GM10248 (cell line): ENCODE measurements around the gene TCAF1.
"Not testable (repeated sequence)": the region's sequence is repeated elsewhere in the genome, so short reads cannot be mapped to it uniquely, and the experiment has no call there.

Source experiments
- CTCF ChIA-PET: fragments of 300-600 bp; sonication (Branson Sonifier 250); formaldehyde crosslinking; extraction: SDS; loops from one replicate; lab custom pipeline; 2021; ENCODE audit warnings: antibody characterized with exemption; lab: Yijun Ruan, JAX
- POLR2A ChIA-PET: fragments of 350-650 bp; sonication (Branson Sonifier 250); formaldehyde crosslinking; extraction: SDS; loops from one replicate; lab custom pipeline; 2020; ENCODE audit warnings: antibody characterized with exemption; lab: Yijun Ruan, JAX
- DNase-seq: peaks from one replicate; pipeline ENCODE4 v3.0.0; 2012; ENCODE audit errors: extremely low spot score
- TF ChIP-seq, protein P1 (sequence below): IDR thresholded peaks from 2 replicates; pipeline ENCODE4 v1.5.1; 2012; ENCODE audit warnings: mild to moderate bottlenecking, low read depth; ENCODE audit errors: extremely low read depth, missing control alignments, control extremely low read depth

TCAF1 gene

DNA sequence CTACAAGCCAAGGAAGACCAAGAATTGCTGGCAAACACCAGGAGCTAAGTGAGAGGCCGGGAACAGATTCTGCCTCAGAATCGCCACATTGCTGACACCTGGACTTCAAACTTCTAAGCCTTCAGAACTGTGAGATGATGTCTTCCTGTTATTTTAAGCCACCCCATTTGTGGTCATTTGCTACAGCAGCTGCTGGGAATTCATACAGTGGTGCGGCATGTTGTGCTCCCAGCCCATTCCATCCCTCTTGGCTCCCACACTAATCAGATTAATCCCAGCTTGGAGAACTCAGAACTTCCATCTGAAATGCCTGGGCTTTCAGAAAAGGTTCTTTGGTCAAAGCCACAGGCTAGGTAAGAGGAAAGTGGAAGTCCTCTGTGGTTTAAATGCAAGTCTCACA, 24.9 kb downstream of the TCAF1 start:
- CTCF ChIA-PET, result interaction anchor here (1.2 kb wide), 1 partner anchor 15 kb away, joined by 3 read pairs; no protein-coding TSS in a partner anchor

DNA sequence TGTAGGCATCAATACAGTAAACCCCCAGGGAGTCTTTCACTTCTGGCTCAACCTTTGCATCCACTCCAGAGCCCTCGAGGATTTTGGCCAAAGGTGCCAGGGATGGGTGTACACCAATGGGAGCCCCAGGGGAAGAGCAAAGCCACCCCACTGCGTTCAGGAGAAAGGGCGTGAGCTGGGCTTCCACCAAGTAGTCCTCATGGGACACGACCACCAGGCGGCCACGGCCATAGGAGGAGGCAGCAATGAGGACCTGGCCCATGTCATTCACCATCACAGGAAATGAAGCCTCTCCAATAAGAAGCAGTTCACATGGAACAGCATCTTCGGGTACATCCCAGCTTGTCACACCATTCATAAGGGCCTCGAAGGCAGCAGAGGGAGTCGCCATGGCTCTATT, 25.8 kb downstream of the TCAF1 start:
- TF ChIP-seq, protein P1, sequence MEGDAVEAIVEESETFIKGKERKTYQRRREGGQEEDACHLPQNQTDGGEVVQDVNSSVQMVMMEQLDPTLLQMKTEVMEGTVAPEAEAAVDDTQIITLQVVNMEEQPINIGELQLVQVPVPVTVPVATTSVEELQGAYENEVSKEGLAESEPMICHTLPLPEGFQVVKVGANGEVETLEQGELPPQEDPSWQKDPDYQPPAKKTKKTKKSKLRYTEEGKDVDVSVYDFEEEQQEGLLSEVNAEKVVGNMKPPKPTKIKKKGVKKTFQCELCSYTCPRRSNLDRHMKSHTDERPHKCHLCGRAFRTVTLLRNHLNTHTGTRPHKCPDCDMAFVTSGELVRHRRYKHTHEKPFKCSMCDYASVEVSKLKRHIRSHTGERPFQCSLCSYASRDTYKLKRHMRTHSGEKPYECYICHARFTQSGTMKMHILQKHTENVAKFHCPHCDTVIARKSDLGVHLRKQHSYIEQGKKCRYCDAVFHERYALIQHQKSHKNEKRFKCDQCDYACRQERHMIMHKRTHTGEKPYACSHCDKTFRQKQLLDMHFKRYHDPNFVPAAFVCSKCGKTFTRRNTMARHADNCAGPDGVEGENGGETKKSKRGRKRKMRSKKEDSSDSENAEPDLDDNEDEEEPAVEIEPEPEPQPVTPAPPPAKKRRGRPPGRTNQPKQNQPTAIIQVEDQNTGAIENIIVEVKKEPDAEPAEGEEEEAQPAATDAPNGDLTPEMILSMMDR, result no peak
- ChIA-PET POLR2A (no interaction called here), CTCF (interaction anchor here (0.8 to 1.2 kb wide), 2 partner anchors 15 to 26 kb away, joined by 3 read pairs; partner anchors contain the start of gene TCAF1)
- no peak for DNase-seq

More for the DNA sequence above, 24.9 kb downstream of the TCAF1 start:
- TF ChIP-seq, protein P1, result no peak
- no peak for DNase-seq
- POLR2A ChIA-PET, result no interaction called here

DNA sequence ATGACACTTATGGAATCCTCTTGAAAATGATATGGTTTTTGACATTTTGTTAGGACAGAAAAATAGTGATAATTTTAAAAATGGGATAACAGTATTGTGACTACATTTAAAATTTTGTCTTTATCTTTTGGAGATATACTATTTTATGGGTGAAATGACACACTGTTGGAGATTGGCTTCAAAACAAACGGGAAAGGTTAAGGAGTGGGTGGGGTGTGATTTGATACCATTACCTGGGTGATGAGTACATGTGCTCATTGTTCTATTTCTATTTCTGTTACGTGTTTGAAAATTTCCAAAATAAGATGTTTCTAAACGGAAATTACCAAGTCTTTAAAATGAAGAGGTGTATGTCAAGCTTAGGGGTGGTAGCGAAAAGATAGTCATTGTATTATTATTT, 28.7 kb downstream of the TCAF1 start:
- CTCF ChIA-PET, DNase-seq, POLR2A ChIA-PET: not testable (repeated sequence)

DNA sequence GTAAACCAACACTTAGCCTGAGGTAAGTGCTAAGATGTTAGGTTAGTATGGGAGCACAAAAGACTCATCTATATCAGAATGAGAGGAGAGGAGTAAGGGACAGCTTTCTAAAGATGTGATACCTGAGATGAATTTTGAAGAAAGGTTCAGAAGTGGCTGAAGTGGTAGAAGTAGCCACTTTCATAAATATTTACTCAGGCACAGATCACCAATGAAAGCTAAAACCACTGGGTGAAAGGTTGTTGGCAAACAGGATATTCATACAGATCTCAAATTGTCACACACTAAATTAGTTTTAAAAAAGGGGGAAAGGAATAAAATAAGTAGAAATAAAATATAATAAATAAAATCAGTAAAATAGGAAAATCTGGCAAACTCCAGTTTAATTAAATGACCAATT, 30.4 kb downstream of the TCAF1 start:
- DNase-seq, CTCF ChIA-PET, POLR2A ChIA-PET: not testable (repeated sequence)

DNA sequence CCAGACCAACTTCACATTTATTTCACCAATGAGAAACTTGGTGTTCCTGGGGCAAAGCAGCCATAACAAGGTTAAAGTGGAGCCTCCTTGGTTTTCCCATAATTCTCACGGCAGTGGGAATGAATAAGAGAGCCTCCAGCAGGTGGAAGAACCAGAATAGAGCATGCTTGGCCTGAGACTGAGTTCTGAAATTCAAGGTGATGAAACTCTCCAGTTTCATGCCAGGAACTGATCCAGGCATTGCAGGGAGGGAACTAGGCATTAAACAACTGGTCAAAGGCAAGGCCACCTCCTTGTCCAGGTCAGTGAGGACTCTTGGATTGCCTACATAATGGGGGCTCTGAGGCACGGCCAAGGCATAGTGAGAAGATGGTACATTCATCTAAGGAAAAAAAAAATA, 44.0 kb downstream of the TCAF1 start:
- DNase-seq, POLR2A ChIA-PET, CTCF ChIA-PET: not testable (repeated sequence)

DNA sequence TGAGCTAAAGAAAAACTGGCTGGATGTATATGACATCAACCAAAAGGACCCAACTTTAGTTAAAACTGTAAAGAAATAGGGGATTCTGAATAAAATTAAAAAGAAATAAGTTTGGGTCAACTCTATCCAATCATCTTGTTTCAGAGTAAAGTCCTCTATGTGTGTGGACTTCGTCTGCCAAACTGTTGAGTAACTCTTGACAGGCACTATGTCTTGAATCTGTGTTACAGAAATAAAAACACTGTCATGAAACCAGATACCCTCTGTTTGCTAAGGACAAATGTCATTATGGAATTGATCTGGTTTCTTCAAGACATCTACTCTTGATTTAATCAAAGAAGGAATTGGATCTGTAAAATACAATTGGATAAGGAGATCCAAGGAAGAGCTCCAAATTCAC, 46.5 kb downstream of the TCAF1 start:
- DNase-seq, CTCF ChIA-PET, POLR2A ChIA-PET: not testable (repeated sequence)

DNA sequence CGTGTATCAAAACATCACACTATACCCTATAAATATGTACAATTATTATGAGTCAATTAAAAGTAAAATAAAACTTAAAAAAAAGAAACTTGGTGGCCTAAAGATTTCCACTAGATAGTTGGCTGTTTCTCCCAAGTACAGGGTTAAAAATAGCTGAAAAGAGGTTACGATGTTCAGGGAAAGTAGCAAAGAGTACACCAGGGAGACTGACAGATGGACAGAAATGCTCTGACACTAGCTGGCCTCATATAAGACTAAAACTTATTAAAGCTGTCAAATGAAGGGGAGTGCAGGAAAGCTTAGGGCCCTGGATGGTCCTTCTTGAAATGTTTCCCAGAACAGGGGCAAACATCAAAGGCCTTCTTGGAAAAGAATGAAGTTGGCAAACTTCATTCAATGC, 51.3 kb downstream of the TCAF1 start:
- ChIA-PET CTCF (interaction anchor here (1.4 kb wide), 1 partner anchor 51 kb away, joined by 5 read pairs; the partner anchor contains the start of gene TCAF1), POLR2A (no interaction called here)
- TF ChIP-seq, protein P1, result no peak
- DNase-seq, result no peak

DNA sequence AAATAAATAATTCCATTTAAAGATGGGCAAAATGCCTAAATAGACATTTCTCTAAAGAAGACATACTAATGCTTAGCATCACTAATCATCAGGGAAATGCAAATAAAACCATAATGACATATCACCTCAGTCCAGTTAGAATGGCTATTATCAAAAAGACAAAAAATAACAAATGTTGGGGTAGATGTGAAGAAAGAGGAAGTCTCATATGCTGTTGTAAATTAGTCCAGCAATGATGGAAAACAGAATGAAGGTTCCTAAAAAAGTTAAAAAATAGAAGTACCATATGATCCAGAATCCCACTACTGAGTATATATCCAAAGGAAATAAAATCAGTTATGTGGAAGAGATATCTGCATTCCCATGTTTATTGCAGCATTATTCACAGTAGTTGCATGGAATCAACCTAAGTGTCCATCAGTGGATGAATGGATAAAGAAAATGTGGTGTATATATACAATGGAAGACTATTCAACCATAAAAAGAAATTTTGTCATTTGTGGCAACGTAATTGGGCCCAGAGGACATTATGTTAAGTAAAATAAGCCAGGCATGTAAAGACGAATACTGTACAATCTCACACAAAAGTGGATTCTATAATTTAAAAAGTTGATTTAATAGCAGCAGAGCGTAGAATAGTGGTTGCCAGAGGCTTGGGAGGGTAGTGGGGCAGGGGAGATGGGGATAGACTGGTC, 52.0 kb downstream of the TCAF1 start:
- ChIA-PET CTCF (interaction anchor here (1.4 kb wide), 1 partner anchor 52 kb away, joined by 5 read pairs; the partner anchor contains the start of gene TCAF1), POLR2A (no interaction called here)
- no peak for DNase-seq
- TF ChIP-seq, protein P1, result no peak

DNA sequence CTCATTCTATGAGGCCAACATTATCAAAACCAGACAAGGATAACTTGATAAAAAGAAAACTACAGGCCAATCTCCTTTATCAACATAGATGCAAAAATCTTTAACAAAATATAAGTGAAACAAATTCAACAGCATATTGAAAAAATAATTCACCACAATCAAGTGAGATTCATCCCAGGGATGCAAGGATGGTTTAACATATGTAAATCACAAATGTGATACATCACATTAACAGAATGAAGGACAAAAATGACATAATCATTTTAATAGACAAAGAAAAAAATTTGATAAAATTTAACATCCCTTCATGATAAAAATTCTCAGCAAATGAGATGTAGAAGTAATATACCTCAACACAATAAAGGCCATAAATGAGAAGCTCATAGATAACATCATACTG, 53.8 kb downstream of the TCAF1 start:
- ChIA-PET POLR2A (no interaction called here), CTCF (interaction anchor here (1.3 to 1.6 kb wide), 3 partner anchors 40 to 280 kb away, joined by 3 to 4 read pairs (median 3); partner anchors contain the start of gene TCAF1)
- TF ChIP-seq, protein P1, result no peak
- no peak for DNase-seq
